SIG-M5 treated with dmso at 0.1 percent for 504 hours (cell line): ENCODE data around the gene RCOR1.
"Not testable (repeated sequence)": the region's sequence is repeated elsewhere in the genome, so short reads cannot be mapped to it uniquely, and the experiment has no call there.

Source experiments
- DNase-seq: peaks from one replicate; lab custom pipeline; 2025; ENCODE audit not compliant: unreplicated experiment; lab: John Stamatoyannopoulos, UW

The RCOR1 gene

DNA sequence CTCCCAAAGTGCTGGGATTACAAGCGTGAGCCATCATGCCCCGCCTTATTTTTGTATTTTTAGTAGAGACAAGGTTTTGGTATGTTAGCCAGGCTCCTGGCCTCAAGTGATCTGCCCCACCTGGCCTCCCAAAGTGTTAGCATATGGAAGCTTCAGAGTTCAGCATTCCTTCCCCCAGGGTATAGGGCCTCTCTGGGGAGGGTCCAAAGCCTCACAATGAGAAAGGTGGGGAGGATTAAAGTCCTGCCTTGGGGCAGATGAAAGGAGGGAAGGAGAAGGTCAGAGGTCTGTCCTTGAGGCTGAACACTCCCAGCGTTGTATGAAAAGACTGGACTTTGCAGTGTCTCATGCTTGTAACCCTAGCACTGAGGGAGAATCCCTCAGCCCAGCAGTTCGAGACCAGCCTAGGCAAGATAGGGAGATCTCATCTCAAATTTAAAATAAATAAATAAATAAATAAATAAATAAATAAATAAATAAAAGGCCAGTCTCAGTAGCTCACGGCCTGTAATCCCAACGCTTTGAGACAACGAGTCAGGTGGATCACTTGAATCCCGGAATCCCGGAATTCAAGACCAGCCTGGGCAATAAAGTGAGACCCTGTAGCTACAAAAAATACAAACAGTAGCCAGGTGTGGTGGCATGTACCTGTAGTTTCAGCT lies 22.0 kb upstream of the RCOR1 start:
- no peak for DNase-seq

DNA sequence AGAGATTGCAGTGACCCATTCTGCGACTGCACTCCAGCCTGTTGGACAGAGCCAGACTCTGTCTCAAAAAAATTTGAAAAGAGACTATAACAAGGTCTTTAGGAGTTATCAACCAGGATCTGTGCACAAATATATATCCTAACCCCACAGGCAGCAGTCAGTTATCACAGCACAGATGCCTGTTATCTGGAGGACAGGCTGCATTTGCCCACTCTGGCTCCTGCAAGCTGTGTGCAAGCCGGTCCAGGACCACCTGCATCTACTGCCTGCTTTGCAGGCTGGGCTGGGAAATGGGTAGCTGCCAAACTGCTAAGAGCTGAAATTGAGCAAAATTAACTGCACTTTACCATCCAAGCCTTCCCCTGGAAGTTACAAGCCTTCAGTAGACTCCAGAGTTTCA lies 21.4 kb upstream of the RCOR1 start:
- no peak for DNase-seq

DNA sequence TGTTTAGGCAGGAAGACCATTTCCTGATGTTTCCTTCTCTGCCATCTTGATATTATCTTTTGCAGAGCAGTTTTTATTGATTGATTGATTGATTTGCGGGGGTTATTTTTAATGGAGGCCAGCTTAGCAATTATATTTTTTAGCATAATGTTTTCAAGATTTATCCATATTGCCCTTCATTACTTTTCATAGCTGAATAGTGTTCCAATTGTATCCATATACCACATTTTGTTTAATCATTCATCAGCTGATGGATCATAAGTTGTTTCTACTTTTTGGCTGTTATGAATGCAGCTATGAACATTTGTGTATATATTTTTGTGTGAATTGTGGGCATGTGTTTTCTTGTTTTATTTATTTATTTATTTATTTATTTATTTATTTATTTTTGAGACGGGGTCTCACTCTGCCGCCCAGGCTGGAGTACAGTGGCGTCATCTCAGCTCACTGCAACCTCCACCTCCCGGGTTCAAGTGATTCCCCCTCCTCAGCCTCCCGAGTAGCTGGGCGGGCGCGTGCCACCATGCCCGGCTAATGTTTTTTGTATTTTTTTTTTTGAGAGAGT lies 20.9 kb upstream of the RCOR1 start:
- DNase-seq = no peak

DNA sequence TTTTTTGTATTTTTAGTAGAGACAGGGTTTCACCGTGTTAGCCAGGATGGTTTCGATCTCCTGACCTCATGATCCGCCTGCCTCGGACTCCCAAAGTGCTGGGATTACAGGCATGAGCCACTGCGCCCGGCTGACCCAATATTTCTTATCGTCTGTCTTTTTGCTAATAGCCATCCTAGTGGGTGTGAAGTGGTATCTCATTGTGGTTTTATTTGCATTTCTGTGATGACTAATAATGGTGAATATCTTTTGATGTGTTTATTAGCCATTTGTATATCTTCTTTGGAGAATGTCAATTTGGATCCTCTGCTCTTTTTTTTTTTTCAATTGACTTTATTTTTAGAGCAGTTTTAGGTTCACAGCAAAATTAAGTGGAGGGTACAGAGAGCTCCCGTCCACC lies 19.3 kb upstream of the RCOR1 start:
- DNase-seq = not testable (repeated sequence)

DNA sequence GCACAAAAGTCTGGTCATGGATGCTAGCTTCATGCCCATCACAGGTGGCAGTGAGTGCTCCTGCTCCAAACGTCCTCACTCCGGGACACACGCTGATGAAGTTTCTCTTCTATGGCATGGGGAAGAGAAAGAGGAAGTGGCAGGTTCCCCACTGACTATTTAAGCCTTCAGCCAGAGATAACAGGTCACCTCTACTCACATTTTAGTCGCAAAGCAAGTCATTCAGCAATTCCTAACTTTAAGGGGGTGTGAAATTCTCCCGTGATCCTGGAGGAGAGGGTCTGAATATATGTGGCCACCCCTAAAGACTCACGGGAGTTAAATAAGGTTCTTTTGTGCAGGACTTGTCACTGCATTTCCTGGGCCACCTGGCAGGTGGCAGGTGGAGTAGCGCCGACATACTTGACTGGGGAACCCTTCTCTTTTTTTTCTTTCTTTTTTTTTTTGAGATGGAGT lies 18.8 kb upstream of the RCOR1 start:
- peak; percentile 59 for DNase-seq

DNA sequence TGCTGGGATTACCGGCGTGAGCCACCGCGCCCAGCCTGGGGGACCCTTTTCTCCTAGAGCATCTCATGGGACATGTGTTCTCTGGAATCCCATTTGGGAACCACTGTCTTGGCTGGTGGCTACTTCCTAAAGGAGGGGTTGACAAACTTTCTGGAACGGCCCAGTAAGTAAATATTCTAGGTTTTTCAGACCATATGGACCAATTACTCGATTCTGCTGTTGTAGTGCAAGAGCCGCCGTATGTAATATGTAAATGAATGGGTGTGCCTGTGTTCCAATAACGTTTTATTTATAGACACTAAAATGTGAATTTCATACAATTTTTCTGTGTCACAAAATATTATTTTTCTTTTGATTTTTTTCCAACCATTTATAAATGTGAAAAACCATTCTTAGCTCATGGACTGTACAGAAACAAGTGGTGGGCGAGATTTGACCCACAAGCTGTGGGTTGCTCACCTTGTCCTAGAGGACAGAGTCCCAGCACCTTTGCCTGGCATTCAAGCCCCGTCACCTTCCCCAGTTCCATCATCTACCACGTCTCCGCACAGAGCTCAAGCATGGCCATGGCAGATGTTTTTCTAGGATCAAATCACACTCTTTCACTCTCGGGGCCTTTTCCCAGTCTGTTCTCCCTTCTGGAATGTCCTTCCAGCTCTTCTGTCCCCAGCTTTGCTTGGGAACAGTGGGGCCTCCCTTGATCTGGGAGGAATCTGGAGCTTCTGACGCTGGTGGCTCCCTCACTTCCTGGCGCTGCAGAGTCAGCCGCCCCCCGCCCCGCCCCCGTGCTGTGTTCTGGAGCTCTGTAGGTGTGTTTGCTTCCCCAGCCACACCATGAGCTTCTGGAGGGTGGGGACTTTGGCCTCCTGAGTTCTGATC lies 17.9 kb upstream of the RCOR1 start:
- DNase-seq = no peak

DNA sequence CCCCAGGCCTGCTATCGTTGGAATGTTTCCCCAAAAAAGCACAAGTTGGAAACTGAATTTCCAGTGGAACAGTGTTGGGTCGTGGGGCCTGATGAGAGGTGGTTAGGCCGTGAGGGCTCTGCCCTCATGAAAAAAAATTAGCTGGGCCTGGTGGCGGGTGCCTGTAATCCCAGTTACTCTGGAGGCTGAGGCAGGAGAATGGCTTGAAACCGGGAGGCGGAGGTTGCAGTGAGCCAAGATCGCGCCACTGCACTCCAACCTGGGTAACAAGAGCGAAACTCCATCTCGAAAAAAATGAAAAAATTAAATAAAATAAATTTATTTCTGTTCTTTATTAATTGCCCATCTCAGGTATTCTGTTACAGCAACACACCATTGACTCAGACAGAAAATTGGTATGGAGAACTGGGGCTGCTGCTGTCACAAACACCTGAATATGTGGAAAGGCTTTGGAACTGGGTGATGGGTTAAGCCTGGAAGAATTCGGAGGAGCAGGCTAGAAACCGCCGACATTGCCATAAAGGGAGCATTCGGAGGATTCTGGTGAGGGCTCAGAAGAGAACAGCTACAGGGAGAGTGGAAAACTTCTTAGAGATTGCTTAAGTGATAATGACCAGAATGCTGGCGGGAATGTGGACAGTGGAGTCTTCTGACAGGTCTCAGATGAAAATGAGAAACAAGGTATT lies 17.1 kb upstream of the RCOR1 start:
- no peak for DNase-seq

DNA sequence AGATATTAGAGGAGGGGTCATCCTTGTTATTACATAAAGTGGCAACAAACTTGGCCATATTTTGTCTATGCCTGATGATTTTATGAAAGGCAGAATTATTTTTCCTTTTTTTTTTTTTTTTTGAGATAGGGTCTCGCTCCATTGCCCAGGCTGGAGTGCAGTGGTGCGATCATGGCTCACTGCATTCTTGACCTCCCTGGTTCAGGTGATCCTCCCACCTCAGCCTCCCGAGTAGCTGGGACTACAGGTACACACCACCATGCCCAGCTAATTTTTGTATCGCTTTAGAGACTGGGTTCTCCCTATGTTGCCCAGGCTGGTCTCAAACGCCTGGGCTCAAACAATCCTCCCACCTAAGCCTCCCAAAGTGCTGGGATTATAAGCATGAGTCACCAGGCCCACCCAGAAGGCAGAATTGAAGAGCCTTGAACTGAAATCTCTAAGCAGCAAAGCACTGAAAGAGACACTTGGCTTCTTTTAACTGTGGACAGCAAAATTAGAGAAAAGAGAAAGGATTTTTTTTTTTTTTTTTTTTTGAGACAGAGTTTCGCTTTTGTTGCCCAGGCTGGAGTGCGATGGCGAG lies 16.5 kb upstream of the RCOR1 start:
- DNase-seq = not testable (repeated sequence)

DNA sequence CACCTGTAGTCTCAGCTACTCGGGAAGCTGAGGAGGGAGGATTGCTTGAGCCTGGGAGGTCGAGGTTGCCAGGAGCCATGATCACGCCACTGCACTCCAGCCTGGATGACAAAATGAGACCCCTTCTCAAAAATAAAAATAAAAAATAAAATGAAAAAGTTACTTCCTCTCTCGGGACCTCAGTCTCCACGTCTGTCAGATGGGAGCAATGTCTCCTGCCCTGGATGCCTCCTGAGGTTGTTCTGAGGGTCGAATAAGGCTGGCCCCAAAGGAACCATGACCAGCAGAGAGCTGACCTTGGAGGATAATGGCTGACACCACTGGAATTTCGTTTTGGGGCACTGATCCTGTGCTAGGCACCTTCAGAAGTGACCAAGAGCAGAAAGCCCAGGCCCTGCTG lies 13.6 kb upstream of the RCOR1 start:
- DNase-seq = no peak

DNA sequence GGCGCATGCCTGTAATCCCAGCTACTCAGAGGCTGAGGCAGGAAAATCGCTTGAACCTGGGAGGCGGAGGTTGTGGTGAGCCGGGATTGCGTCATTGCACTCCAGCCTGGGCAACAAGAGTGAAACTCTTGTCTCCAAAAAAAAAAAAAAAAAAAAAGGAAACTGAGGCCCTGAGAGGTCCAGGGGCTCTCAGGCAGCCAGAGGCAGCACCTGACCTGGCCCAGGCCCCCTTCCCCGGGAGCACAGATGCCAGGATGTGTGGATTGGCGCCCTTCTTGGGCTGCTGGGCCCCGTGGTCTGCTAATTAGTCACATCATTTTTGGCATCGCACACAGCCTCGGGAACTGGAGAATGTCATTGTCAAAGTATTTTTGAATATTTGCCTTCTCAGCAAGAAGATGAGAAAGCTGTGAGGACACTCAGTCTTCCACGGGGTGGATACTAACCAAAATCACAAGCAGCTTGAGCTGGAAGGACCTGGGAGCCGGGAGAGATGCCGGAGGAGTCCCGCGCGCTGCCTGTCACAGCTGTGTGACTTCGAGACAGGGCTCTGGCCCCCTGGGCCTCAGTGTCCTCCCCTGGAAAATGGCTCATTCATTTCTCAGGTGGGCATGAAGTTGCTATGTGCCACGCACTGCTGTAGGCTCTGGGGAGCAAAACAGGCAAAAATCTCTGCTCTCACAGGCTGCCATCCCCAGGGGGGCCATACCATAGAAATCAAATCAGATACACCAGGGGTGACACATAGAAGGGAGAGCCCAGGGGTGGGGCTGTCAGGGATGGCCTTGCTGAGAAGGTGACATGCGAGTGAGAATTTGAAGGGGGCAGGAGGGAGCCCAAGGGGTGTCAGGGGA lies 12.5 kb upstream of the RCOR1 start:
- no peak for DNase-seq

DNA sequence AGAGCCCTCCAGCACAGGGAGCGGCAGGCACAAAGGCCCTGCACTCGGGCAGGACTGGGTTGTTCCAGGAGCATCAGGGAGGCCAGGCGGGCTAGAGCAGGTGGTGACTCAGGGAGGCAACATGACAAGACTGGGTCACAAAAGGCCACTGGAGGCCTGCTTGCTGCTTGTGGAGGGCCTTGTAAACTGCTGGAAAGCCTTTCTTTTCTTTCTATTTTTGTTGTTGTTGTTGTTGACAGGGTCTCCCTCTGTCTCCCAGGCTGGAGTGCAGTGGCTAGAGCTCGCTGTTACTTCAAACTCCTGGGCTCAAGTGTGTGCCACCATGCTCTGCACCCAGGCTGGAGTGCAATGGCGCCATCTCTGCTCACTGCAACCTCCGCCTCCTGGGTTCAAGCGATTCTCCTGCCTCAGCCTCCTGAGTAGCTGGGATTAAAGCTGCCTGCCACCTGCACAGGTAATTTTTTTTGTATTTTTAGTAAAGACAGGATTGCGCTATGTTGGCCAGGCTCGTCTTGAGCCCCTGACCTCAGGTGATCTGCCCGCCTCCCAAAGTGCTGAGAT lies 11.8 kb upstream of the RCOR1 start:
- no peak for DNase-seq

DNA sequence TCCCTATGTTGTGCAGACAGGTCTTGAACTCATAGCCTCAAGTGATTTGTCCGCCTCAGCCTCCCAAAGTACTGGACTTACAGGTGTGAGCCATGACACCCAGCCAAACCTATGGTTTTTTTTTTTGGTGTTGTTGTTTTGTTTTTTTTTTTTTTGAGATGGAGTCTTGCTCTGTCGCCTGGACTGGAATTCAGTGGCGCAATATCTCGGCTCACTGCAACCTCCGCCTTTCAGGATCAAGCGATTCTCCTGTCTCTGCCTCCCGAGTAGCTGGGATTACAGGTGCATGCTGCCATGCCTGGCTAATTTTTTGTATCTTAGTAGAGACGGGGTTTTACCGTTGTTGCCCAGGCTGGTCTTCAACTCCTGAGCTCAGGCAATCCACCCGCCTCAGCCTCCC lies 11.3 kb upstream of the RCOR1 start:
- DNase-seq = no peak

DNA sequence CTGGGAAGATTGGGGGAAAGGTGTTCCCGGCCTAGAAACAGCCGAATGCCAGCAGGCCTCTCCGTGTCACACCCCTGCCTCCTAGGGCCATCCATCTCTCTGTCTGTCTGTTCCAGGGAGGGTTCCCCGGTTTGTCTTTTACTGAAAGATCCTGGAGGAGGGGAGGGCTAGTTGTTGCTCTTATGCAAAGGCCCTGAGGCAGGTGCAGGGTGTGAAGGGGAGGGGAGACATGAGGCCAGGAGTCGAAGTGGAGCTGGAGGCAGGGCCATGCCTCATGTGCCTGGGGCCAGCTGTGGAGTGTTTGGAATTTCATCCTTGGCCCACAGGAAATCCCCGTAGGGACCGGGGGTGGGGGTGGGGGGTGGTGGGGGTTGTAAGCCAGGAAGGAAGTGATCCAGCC lies 8.7 kb upstream of the RCOR1 start:
- DNase-seq = no peak

DNA sequence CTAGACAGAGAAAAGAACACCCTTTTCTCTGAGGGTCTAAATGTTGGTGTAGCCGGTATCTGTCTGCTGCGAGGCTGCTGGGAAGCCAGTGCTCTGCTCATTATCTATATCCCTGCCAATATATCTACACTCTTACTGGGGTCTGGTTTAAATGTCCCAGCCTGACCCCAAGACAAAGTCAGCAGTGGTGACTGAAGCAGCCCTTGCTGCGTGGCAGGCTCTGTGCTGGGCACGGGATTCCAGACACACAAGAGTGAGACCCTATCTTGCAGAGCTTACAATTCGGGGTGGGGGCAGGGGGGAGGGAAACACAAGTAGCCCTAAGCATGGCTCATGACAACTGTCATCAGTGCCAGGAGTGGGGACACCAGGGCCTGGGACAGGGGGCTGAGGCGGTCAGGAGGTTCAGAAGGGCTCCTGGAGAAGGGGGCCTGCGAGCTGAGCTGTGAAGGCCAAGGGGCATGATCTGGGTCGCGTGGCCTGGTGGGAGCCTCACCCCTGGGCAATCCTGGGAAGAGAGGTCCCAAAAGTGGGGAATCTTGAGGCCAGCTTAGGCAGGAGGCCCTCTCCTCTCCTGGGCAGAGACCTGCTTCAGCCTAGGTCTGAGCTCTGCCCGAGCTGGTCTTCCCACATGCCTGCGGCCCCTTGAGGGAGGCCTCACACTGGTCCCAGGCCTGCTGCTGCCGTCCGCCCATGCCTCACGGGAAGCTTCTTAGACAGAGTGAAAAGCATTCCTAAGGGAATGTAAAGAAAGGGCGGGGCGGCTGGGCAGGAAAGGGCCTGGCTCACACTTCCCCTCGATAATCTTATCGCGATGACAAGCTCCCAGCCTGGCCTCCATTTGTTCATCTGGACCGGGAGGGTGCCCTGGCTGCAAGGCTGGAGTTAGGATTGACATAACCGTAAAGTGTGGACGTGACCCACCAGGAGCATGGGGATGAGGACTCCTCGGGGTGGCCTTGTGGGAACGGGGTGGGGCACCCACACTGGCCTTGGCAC lies 7.3 kb upstream of the RCOR1 start:
- DNase-seq = no peak

DNA sequence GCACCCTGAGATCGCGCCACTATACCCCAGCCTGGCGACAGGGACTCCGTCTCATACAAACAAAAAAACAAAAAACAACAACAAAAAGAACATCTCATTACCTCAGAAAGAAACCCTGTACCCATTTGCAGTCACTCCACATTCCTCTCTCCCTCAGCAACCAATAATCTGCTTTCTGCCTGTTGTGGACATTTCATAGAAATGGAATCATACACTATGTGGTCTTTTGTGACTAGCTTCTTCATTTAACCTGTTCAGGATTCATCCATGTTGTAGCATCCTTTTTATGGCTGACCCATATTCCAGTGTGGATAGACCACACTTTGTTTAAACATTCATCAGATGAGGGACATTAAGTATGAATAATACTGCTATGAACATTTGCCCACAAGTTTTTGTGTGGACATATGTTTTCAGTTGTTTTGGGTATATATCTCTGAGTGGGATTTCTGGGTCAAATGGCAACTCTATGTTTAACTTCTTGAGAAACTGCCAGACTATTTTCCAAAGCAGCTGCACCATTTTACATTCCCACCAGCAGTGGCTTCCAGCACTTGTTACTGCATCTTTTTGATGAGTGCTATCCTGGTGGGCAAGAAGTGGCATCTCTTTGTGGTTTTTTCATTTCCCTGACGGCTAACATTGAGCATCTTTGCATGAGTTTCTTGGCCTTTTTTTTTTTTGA lies 5.9 kb upstream of the RCOR1 start:
- no peak for DNase-seq

DNA sequence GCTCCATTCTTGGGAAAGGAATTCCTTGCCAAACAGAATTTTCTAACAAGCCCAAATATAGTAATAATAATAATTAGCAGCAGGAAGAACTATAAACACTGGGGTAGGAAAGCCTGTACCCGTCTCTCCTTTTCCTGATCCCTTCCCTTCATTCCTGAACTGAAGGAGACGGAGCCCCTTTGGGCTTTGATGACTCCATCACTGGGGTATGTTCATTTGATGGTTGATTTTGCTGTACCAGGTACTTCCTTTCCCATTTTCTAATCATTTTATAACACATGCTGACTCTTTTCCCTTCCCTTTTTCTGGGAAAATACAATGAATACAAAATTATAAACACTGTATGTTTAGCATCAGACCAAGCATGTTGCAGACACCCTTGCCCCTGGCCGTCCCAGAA lies 3.6 kb upstream of the RCOR1 start:
- no peak for DNase-seq

DNA sequence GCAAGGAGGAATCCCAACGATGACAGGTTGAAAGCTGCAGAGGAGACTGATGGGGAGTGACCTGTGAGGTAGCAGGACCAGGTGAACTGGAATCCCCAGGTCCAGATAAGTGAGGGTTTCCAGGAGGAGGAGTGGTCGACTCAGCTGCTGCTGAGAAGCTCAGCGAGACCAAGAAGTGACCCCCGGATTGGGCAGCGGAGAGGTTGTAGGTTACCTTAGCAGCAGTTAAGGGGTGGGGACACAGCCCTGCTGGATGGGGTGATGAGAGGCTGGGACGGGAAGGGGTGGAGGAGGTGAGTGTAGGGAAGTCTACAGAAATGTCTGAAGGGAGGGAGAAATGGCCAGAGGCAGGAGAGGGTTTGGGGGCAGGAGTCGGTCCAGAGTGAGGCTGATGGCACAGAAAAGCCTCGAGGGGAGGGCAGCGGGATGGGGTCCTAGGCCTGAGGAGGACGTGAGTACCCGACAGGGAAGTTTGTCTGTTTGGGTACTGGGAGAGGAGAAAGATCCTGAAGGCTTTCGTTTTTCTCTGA lies 2.6 kb upstream of the RCOR1 start:
- no peak for DNase-seq

DNA sequence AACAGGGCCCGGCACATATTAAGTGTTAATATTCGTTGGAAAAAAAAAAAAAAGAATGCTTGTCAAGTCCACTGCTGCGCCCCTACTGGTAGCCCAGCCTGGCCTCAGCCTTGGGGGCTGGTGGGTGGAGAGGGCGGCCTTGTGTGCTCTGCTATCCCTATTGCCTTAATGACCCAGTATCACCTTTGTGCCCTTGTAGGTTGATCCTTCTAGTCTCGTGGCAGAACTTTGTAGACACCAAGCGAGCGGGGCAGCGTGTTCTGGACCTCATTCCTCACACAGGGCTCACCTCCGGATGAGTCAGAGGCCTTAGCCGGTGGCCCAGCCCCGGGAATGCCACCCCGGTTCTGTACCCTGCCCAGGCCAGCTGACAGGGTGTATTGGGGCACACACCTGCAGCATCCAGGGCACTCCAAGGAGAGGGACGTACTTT lies 1.8 kb upstream of the RCOR1 start:
- DNase-seq = no peak
